Measurements from ENCODE around the gene TTC23.

DNA sequence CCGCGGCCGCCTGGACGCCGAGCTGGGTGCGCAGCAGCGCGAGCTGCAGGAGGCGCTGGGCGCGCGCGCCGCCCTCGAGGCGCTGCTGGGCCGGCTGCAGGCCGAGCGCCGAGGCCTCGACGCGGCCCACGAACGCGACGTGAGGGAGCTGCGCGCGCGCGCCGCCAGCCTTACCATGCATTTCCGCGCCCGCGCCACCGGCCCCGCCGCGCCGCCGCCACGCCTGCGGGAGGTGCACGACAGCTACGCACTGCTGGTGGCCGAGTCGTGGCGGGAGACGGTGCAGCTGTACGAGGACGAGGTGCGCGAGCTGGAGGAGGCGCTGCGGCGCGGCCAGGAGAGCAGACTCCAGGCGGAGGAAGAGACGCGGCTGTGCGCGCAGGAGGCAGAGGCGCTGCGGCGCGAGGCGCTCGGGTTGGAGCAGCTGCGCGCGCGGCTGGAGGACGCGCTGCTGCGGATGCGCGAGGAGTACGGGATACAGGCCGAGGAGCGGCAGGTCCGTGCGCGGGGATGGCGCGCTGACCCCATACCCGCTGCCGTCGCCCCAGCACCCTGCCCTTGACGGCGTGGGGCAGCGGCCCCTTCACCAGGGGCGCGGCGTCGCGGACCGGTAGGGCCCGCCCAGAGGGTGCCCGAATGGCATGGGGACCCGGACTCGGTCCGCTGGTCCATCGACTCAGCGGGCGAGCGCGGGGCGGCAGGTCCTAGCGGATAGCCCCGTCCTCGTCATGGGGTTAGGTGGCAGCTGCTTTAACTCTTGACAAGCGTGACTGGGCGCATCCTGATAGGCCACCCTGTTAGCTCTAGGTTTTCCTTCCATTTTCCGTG, 143.7 kb downstream of the TTC23 start:
- TF ChIP-seq CTCF (IDR thresholded peaks at IDR 0.05; ENCODE audit: extremely low read depth in 1 of 2, insufficient read depth in 1 of 2, low read depth in 1 of 2, low read length in 2 of 2) (peak in 1 of 2 donors; percentile 27), MYC (IDR thresholded peaks at IDR 0.05; ENCODE audit: low read depth, low read length) (no peak), POLR2A (IDR thresholded peaks at IDR 0.05; ENCODE audit: low read depth, low read length) (no peak)

Data from endothelial cell of umbilical vein (primary cell).